OCI-LY1 (cell line): ENCODE data around the gene SNAP25.

Experiments used
- H2AFZ ChIP-seq: fragments of 200-600 bp; sonication (generic), shearing (Covaris generic); 2 replicates; pipeline ENCODE4 v1.6.0; 2014; ENCODE audit warnings: antibody characterized with exemption, mild to moderate bottlenecking, low read length
- H3F3A ChIP-seq: fragments of 200-600 bp; sonication (generic), shearing (Covaris generic); 2 replicates; pipeline ENCODE4 v1.6.0; 2014; ENCODE audit warnings: mild to moderate bottlenecking, antibody characterized with exemption, low read length, moderate library complexity; ENCODE audit not compliant: insufficient read depth
- H3K27ac ChIP-seq: fragments of 200-600 bp; sonication (generic); 2 replicates; pipeline ENCODE4 v1.5.1; 2014; ENCODE audit warnings: low read length, mixed run types, mild to moderate bottlenecking, low read depth; ENCODE audit not compliant: poor library complexity, severe bottlenecking
- H3K27me3 ChIP-seq: fragments of 200-600 bp; sonication (generic); 2 replicates; pipeline ENCODE4 v1.6.0; 2014; ENCODE audit warnings: antibody characterized with exemption, mild to moderate bottlenecking, low read length, moderate library complexity; ENCODE audit not compliant: insufficient read depth
- H3K36me3 ChIP-seq: fragments of 200-600 bp; sonication (generic); 2 replicates; pipeline ENCODE4 v1.6.1; 2014; ENCODE audit warnings: mild to moderate bottlenecking, antibody characterized with exemption, low read length, moderate library complexity, mixed read lengths; ENCODE audit not compliant: insufficient read depth
- H3K4me1 ChIP-seq: fragments of 200-600 bp; sonication (generic); 2 replicates; pipeline ENCODE4 v1.5.1; 2014; ENCODE audit warnings: mild to moderate bottlenecking, low read length, moderate library complexity; ENCODE audit not compliant: insufficient read depth, severe bottlenecking
- H3K4me2 ChIP-seq: fragments of 200-600 bp; sonication (generic), shearing (Covaris generic); 2 replicates; pipeline ENCODE4 v1.6.1; 2014; ENCODE audit warnings: low read length
- H3K4me3 ChIP-seq: fragments of 200-600 bp; sonication (generic); 2 replicates; pipeline ENCODE4 v1.5.1; 2014; ENCODE audit warnings: low read length, low read depth, mild to moderate bottlenecking, mixed read lengths; ENCODE audit not compliant: poor library complexity, severe bottlenecking
- H3K79me2 ChIP-seq: fragments of 200-600 bp; shearing (Covaris generic); 2 replicates; pipeline ENCODE4 v1.6.1; 2016; ENCODE audit warnings: mixed run types, low read length, mixed read lengths; ENCODE audit not compliant: insufficient read depth
- H3K9ac ChIP-seq: fragments of 200-600 bp; sonication (generic), shearing (Covaris generic); 2 replicates; pipeline ENCODE4 v1.6.1; 2014; ENCODE audit warnings: mild to moderate bottlenecking, low read length, mixed read lengths
- H3K9me2 ChIP-seq: fragments of 200-600 bp; sonication (generic), shearing (Covaris generic); 2 replicates; pipeline ENCODE4 v1.6.1; 2014; ENCODE audit warnings: low read depth, mild to moderate bottlenecking, low read length, mixed read lengths
- H3K9me3 ChIP-seq: fragments of 200-600 bp; shearing (Covaris generic); 2 replicates; pipeline ENCODE4 v1.6.1; 2014; ENCODE audit warnings: low read length, mixed read lengths
- H4K20me1 ChIP-seq: fragments of 200-600 bp; sonication (generic), shearing (Covaris generic); 2 replicates; pipeline ENCODE4 v1.6.0; 2016; ENCODE audit warnings: mild to moderate bottlenecking, low read length; ENCODE audit not compliant: insufficient read depth
- CTCF ChIP-seq: fragments of 200-600 bp; sonication (generic), shearing (Covaris generic); IDR thresholded peaks from 2 replicates; pipeline ENCODE4 v1.5.1; 2017; ENCODE audit warnings: mild to moderate bottlenecking, antibody characterized with exemption, low read length, moderate library complexity, mixed read lengths
- EZH2 ChIP-seq: fragments of 200-600 bp; sonication (generic), shearing (Covaris generic); IDR thresholded peaks from 2 replicates; pipeline ENCODE4 v1.8.0; 2017; ENCODE audit warnings: borderline replicate concordance, mixed run types, mild to moderate bottlenecking, antibody characterized with exemption, low read length, moderate library complexity, mixed read lengths

SNAP25 gene

GRCh38 chr20:10322073-10323012, 103.7 kb downstream of the SNAP25 start:
- no peak overlapping the region for H3K4me2 ChIP-seq
- no peaks in the 10 kb centered on the region for H3K9me3 ChIP-seq
- H3K9ac ChIP-seq = no peak overlapping the region
- H3K27ac ChIP-seq = no peak overlapping the region
- H3F3A ChIP-seq = no peaks in the 10 kb centered on the region
- H3K4me3 ChIP-seq = no peak overlapping the region
- H3K79me2 ChIP-seq = no peaks in the 10 kb centered on the region
- H4K20me1 ChIP-seq = no peaks in the 10 kb centered on the region
- TF ChIP-seq CTCF = no peak
- TF ChIP-seq EZH2 = no peak
- no peaks in the 10 kb centered on the region for H3K27me3 ChIP-seq
- H2AFZ ChIP-seq = no peak overlapping the region
- H3K4me1 ChIP-seq = no peaks in the 10 kb centered on the region
- H3K36me3 ChIP-seq = no peaks in the 10 kb centered on the region
- no peaks in the 10 kb centered on the region for H3K9me2 ChIP-seq

GRCh38 chr20:10323729-10324128, 105.1 kb downstream of the SNAP25 start:
- no peaks in the 10 kb centered on the region for H3K36me3 ChIP-seq
- no peaks in the 10 kb centered on the region for H4K20me1 ChIP-seq
- H3K9ac ChIP-seq = no peak overlapping the region
- H3K27me3 ChIP-seq = no peaks in the 10 kb centered on the region
- H3K9me2 ChIP-seq = no peaks in the 10 kb centered on the region
- no peaks in the 10 kb centered on the region for H3K4me1 ChIP-seq
- TF ChIP-seq EZH2 = no peak
- TF ChIP-seq CTCF = no peak
- no peaks in the 10 kb centered on the region for H3K79me2 ChIP-seq
- H3K4me3 ChIP-seq = no peak overlapping the region
- no peaks in the 10 kb centered on the region for H3K9me3 ChIP-seq
- H3K27ac ChIP-seq = no peak overlapping the region
- H3K4me2 ChIP-seq = no peak overlapping the region
- no peaks in the 10 kb centered on the region for H3F3A ChIP-seq
- no peak overlapping the region for H2AFZ ChIP-seq

- Histone ChIP-seq H3K27me3 (no peaks in the 10 kb centered on the region), H3K4me1 (no peaks in the 10 kb centered on the region), H3K36me3 (no peaks in the 10 kb centered on the region), H3F3A (no peaks in the 10 kb centered on the region), H2AFZ (no peak overlapping the region), H3K9ac (no peak overlapping the region), H4K20me1 (no peaks in the 10 kb centered on the region), H3K9me3 (no peaks in the 10 kb centered on the region), H3K4me3 (no peak overlapping the region), H3K27ac (no peak overlapping the region), H3K9me2 (no peaks in the 10 kb centered on the region), H3K79me2 (no peaks in the 10 kb centered on the region), H3K4me2 (no peak overlapping the region)
- TF ChIP-seq CTCF (no peak), EZH2 (no peak)
Observed at GRCh38 chr20:10324198-10324847, 105.7 kb downstream of the SNAP25 start.
